Endothelial cell of umbilical vein (primary cell): ENCODE results near the gene SLC5A9. TPM values are rescaled to one million over a fixed set of nuclear protein-coding genes. Genes with fewer than 3 reads are reported as not detected.

Experiments used
- BruUV-seq: library from RNA; stranded (reverse); fragments of 400-500 nt; replicated peaks from 2 replicates; lab custom pipeline; 2021; lab: Mats Ljungman, UMichigan
- CTCF ChIA-PET: fragments of 300-600, 350-600 bp; sonication (Branson Sonifier 250); formaldehyde crosslinking; loops from one replicate; lab custom pipeline; 2021; ENCODE audit warnings: antibody characterized with exemption, inconsistent platforms; lab: Charles Lee
- POLR2A ChIA-PET: fragments of 300-600, 350-600 bp; sonication (Branson Sonifier 250); formaldehyde crosslinking; loops from one replicate; lab custom pipeline; 2021; ENCODE audit warnings: antibody characterized with exemption, inconsistent platforms; lab: Charles Lee
- DNase-seq: peaks from one replicate; pipeline ENCODE4 v3.0.0-alpha.2; 2011; ENCODE audit warnings: low read depth, low spot score
- FAIRE-seq: peaks from 2 replicates; lab custom pipeline; 2011; peaks lifted over from hg19 to GRCh38; lab: Jason Lieb, UNC
- H2AFZ ChIP-seq: 2 replicates; pipeline ENCODE4 v1.6.0; 2012; ENCODE audit warnings: low read depth, low read length, control low read depth, inconsistent platforms
- H3K27ac ChIP-seq: 2 replicates; pipeline ENCODE4 v1.5.1; 2011; ENCODE audit warnings: low read depth, mild to moderate bottlenecking, control low read depth, low read length, moderate library complexity; ENCODE audit not compliant: insufficient read depth
- H3K27me3 ChIP-seq, 2 experiments: 2 replicates each; pipeline versions ENCODE4 v1.6.0 to v1.6.1; 2011; ENCODE audit warnings: low read length in 2 of 2, mixed read lengths in 1 of 2; ENCODE audit not compliant: control insufficient read depth in 2 of 2, insufficient read depth in 2 of 2
- H3K36me3 ChIP-seq, 2 experiments: 2 replicates in 1 of 2; 3 replicates in 1 of 2; pipeline ENCODE4 v1.5.1; 2011; ENCODE audit warnings: low read length in 2 of 2, mild to moderate bottlenecking in 1 of 2, moderate library complexity in 1 of 2; ENCODE audit not compliant: control insufficient read depth in 2 of 2, insufficient read depth in 2 of 2; ENCODE audit errors: extremely low read depth in 1 of 2
- H3K4me1 ChIP-seq: 3 replicates; pipeline ENCODE4 v1.5.1; 2011; ENCODE audit warnings: mild to moderate bottlenecking, low read length; ENCODE audit not compliant: control insufficient read depth, insufficient read depth; ENCODE audit errors: extremely low read depth
- H3K4me2 ChIP-seq: 2 replicates; pipeline ENCODE4 v1.6.1; 2011; ENCODE audit warnings: low read length, control low read depth, mixed read lengths; ENCODE audit not compliant: insufficient read depth
- H3K4me3 ChIP-seq, 3 experiments: fragments of 200-600 bp in 1 of 3; sonication (generic), shearing (Covaris generic) in 1 of 3; replicated peaks in 1 of 3; 2 replicates each; pipeline ENCODE4 v1.5.1; 2011 to 2016; ENCODE audit warnings: control low read depth in 3 of 3, low read length in 3 of 3, mild to moderate bottlenecking in 2 of 3, inconsistent platforms in 1 of 3, low read depth in 1 of 3, moderate library complexity in 1 of 3; ENCODE audit not compliant: insufficient read depth in 1 of 3
- H3K79me2 ChIP-seq: 2 replicates; pipeline ENCODE4 v1.6.0; 2012; ENCODE audit warnings: low read length, inconsistent platforms; ENCODE audit not compliant: control insufficient read depth, insufficient read depth
- H3K9ac ChIP-seq: replicated peaks from 2 replicates; pipeline ENCODE3; 2011; ENCODE audit warnings: low read length, control low read depth; ENCODE audit not compliant: insufficient read depth; ENCODE audit errors: extremely low read depth
- H3K9me1 ChIP-seq: replicated peaks from 3 replicates; pipeline ENCODE4 v1.6.0; 2011; ENCODE audit warnings: mild to moderate bottlenecking, low read length; ENCODE audit not compliant: control insufficient read depth, insufficient read depth; ENCODE audit errors: extremely low read depth
- H3K9me3 ChIP-seq: replicated peaks from 2 replicates; pipeline ENCODE4 v1.5.1; 2012; ENCODE audit warnings: low read length, inconsistent platforms; ENCODE audit not compliant: control insufficient read depth, insufficient read depth
- H4K20me1 ChIP-seq: replicated peaks from 2 replicates; pipeline ENCODE3; 2011; ENCODE audit warnings: mild to moderate bottlenecking, low read length; ENCODE audit not compliant: control insufficient read depth, insufficient read depth; ENCODE audit errors: extremely low read depth
- CTCF ChIP-seq, 2 donors: IDR thresholded peaks; 1 replicate in 1 of 2; 2 replicates in 1 of 2; pipeline ENCODE4 v1.5.1; 2011; ENCODE audit warnings: low read length in 2 of 2, mild to moderate bottlenecking in 2 of 2, moderate library complexity in 2 of 2, control low read depth in 1 of 2, inconsistent platforms in 1 of 2, low read depth in 1 of 2; ENCODE audit not compliant: insufficient read depth in 1 of 2; ENCODE audit errors: extremely low read depth in 1 of 2
- EZH2 ChIP-seq: IDR thresholded peaks from 2 replicates; pipeline ENCODE4 v1.6.1; 2012; ENCODE audit warnings: borderline replicate concordance, low read depth, mild to moderate bottlenecking, moderate library complexity, low read length, inconsistent platforms; ENCODE audit not compliant: severe bottlenecking
- FOS ChIP-seq: IDR thresholded peaks from 2 replicates; pipeline ENCODE4 v1.6.1; 2011; ENCODE audit warnings: mild to moderate bottlenecking, low read length, moderate library complexity, borderline replicate concordance; ENCODE audit not compliant: insufficient read depth
- GATA2 ChIP-seq: IDR thresholded peaks from 2 replicates; pipeline ENCODE4 v1.7.0; 2011; ENCODE audit warnings: low read depth, mild to moderate bottlenecking, moderate library complexity, mixed read lengths, low read length; ENCODE audit not compliant: insufficient read length, insufficient read depth
- JUN ChIP-seq: IDR thresholded peaks from 2 replicates; pipeline ENCODE4 v1.6.1; 2011; ENCODE audit warnings: borderline replicate concordance, low read depth; ENCODE audit not compliant: insufficient read length, insufficient read depth
- MAX ChIP-seq: IDR thresholded peaks from 2 replicates; pipeline ENCODE4 v1.6.1; 2011; ENCODE audit not compliant: insufficient read depth, insufficient read length
- MYC ChIP-seq: IDR thresholded peaks from one replicate; pipeline ENCODE4 v1.6.1; 2011; ENCODE audit warnings: mild to moderate bottlenecking, low read depth, low read length
- POLR2A ChIP-seq: IDR thresholded peaks from 2 replicates; pipeline ENCODE4 v1.6.1; 2012; ENCODE audit warnings: low read depth, mild to moderate bottlenecking, control low read depth, low read length
- POLR2AphosphoS5 ChIP-seq: IDR thresholded peaks from 2 replicates; pipeline ENCODE4 v1.6.1; 2012; ENCODE audit warnings: low read depth, mild to moderate bottlenecking, control low read depth, low read length, moderate library complexity; ENCODE audit not compliant: insufficient read depth
- dilution Hi-C: fragments of 300-500 bp; cut with MboI; formaldehyde crosslinking; loops from one replicate; pipeline ENCODE4 v1.15.0; 2019; ENCODE audit warnings: low sequenced_read_pairs; ENCODE audit not compliant: extremely low pct_ligation_motif_present
- intact Hi-C: fragments of 100-400 bp; cut with micrococcal nuclease; formaldehyde crosslinking; loops from one replicate; pipeline ENCODE4 v1.10.0; 2022
- polyA plus RNA-seq, 4 experiments: library from polyadenylated mRNA; depleted of rRNA in 3 of 4; stranded (reverse) in 3 of 4; unstranded in 1 of 4; fragments of >200 nt; gene quantifications; 2 replicates each; pipeline versions ENCODE4 v1.2.1 to v1.2.3, GENCODE V29; 2011 to 2012; ENCODE audit warnings: missing spikeins in 1 of 4
- total RNA-seq: library from RNA; stranded (reverse); gene quantifications from 2 replicates; pipeline ENCODE4 v1.2.3, GENCODE V29; 2021

SLC5A9 gene
- total and polyA plus RNA-seq, 2 donors (not counting 3 experiments of a cell fraction or from before 2014, with no cell fraction given) = not detected

GRCh38 chr1:48215222-48215621 is 7.3 kb upstream of the SLC5A9 start:
- Histone ChIP-seq H3K9ac (no peak overlapping the region), H4K20me1 (no peaks in the 10 kb centered on the region), H3K9me3 (no peaks in the 10 kb centered on the region), H3K27ac (no peak overlapping the region), H3K4me1 (no peaks in the 10 kb centered on the region), H3K4me2 (no peak overlapping the region), H3K9me1 (no peaks in the 10 kb centered on the region), H3K79me2 (no peaks in the 10 kb centered on the region), H2AFZ (no peak overlapping the region), H3K27me3 (peaks cover 0 to 1% of the 10 kb centered on the region in 2 experiments), H3K4me3 (no peak overlapping the region), H3K36me3 (no peaks in the 10 kb centered on the region)
- intact Hi-C loops = no loop called here
- no TSS peak for BruUV-seq
- POLR2A ChIA-PET = no interaction called here
- TF ChIP-seq JUN = no peak
- no peak for TF ChIP-seq MYC
- TF ChIP-seq POLR2AphosphoS5 = no peak
- no peak for TF ChIP-seq POLR2A
- TF ChIP-seq CTCF (IDR thresholded peaks at IDR 0.05; ENCODE audit: extremely low read depth in 1 of 2, insufficient read depth in 1 of 2, low read depth in 1 of 2, low read length in 2 of 2) = no peak
- TF ChIP-seq MAX = no peak
- no peak for TF ChIP-seq EZH2
- TF ChIP-seq FOS = no peak
- no peak for TF ChIP-seq GATA2
- dilution Hi-C loops = no loop called here
- FAIRE-seq (no peak), DNase-seq (no peak)
- CTCF ChIA-PET = interaction anchor here (1.0 to 1.7 kb wide), 2 partner anchors 10 to 12 kb away, joined by 4 to 7 read pairs; no protein-coding TSS in a partner anchor
